Liver (tissue), 9 donors: ENCODE measurements around the gene TSHR. TPM values are rescaled to one million over a fixed set of nuclear protein-coding genes. Genes with fewer than 3 reads are reported as not detected.

Experiments used
- DNase-seq: peaks from one replicate; pipeline ENCODE4 v3.0.0-alpha.2; 2017; ENCODE audit warnings: low spot score
- H3K27ac ChIP-seq, 2 donors: one replicate each; pipeline ENCODE4 v1.7.0; 2013; ENCODE audit warnings: inconsistent platforms in 2 of 2, low read length in 2 of 2, control low read depth in 1 of 2, low read depth in 1 of 2, mild to moderate bottlenecking in 1 of 2
- H3K27me3 ChIP-seq, 4 donors: one replicate each; pipeline versions ENCODE4 v1.6.1 to v1.7.0; 2013; ENCODE audit warnings: low read length in 3 of 4, inconsistent platforms in 1 of 4, mild to moderate bottlenecking in 1 of 4, moderate library complexity in 1 of 4; ENCODE audit not compliant: control insufficient read depth in 4 of 4, insufficient read depth in 4 of 4
- H3K36me3 ChIP-seq, 4 donors: one replicate each; pipeline versions ENCODE4 v1.6.1 to v1.7.0; 2013; ENCODE audit warnings: low read length in 3 of 4, mild to moderate bottlenecking in 3 of 4, low read depth in 1 of 4, moderate library complexity in 1 of 4; ENCODE audit not compliant: control insufficient read depth in 4 of 4, insufficient read depth in 3 of 4
- H3K4me1 ChIP-seq, 4 donors: one replicate each; pipeline versions ENCODE4 v1.6.1 to v1.7.0; 2013; ENCODE audit warnings: low read length in 3 of 4, mild to moderate bottlenecking in 3 of 4, moderate library complexity in 1 of 4; ENCODE audit not compliant: control insufficient read depth in 4 of 4, insufficient read depth in 4 of 4
- H3K4me3 ChIP-seq, 3 donors: one replicate each; pipeline versions ENCODE4 v1.6.1 to v1.7.0; 2013; ENCODE audit warnings: low read length in 3 of 3, control low read depth in 1 of 3, low read depth in 1 of 3, mild to moderate bottlenecking in 1 of 3
- H3K9ac ChIP-seq, 2 donors: one replicate each; pipeline ENCODE4 v1.7.0; 2013; ENCODE audit warnings: low read length in 2 of 2, mild to moderate bottlenecking in 2 of 2, moderate library complexity in 2 of 2, control low read depth in 1 of 2, low read depth in 1 of 2
- H3K9me3 ChIP-seq, 4 donors: one replicate each; pipeline versions ENCODE4 v1.6.1 to v1.7.0; 2013; ENCODE audit warnings: low read length in 3 of 4; ENCODE audit not compliant: control insufficient read depth in 4 of 4
- EGR1 ChIP-seq, 2 donors: IDR thresholded peaks; 2 replicates each; pipeline ENCODE4 v1.6.1; 2016 to 2018; ENCODE audit warnings: antibody characterized with exemption in 2 of 2, low read depth in 2 of 2
- FOXA1 ChIP-seq: IDR thresholded peaks from 2 replicates; pipeline ENCODE4 v1.6.1; 2016; ENCODE audit warnings: antibody characterized with exemption
- FOXA2 ChIP-seq: IDR thresholded peaks from 2 replicates; pipeline ENCODE4 v1.6.1; 2016; ENCODE audit warnings: antibody characterized with exemption
- GABPA ChIP-seq, 2 donors: IDR thresholded peaks in 1 of 2; conservative IDR thresholded peaks in 1 of 2; 2 replicates each; pipeline ENCODE4 v1.6.1; 2016; ENCODE audit warnings: antibody characterized with exemption in 2 of 2, mild to moderate bottlenecking in 1 of 2, moderate library complexity in 1 of 2
- HNF4A ChIP-seq, 2 donors: conservative IDR thresholded peaks; 2 replicates each; pipeline ENCODE4 v1.6.1; 2016; ENCODE audit warnings: antibody characterized with exemption in 2 of 2, mild to moderate bottlenecking in 2 of 2
- HNF4G ChIP-seq: IDR thresholded peaks from 2 replicates; pipeline ENCODE4 v1.6.1; 2016; ENCODE audit warnings: antibody characterized with exemption
- JUND ChIP-seq, 2 donors: IDR thresholded peaks; 2 replicates each; pipeline ENCODE4 v1.6.1; 2016; ENCODE audit warnings: antibody characterized with exemption in 2 of 2
- NR2F2 ChIP-seq: IDR thresholded peaks from 2 replicates; pipeline ENCODE4 v1.6.1; 2016; ENCODE audit warnings: antibody characterized with exemption
- RAD21 ChIP-seq, 2 donors: IDR thresholded peaks; 2 replicates each; pipeline ENCODE4 v1.6.1; 2016; ENCODE audit warnings: antibody characterized with exemption in 2 of 2, mild to moderate bottlenecking in 2 of 2
- RXRA ChIP-seq, 2 donors: IDR thresholded peaks; 2 replicates each; pipeline ENCODE4 v1.6.1; 2017 to 2018; ENCODE audit warnings: antibody characterized with exemption in 2 of 2, mild to moderate bottlenecking in 1 of 2
- SP1 ChIP-seq: IDR thresholded peaks from 2 replicates; pipeline ENCODE4 v1.6.1; 2018; ENCODE audit warnings: antibody characterized with exemption, mild to moderate bottlenecking
- TAF1 ChIP-seq: conservative IDR thresholded peaks from 2 replicates; pipeline ENCODE4 v1.6.1; 2016; ENCODE audit warnings: antibody characterized with exemption, mild to moderate bottlenecking
- YY1 ChIP-seq: IDR thresholded peaks from 2 replicates; pipeline ENCODE4 v1.6.1; 2016; ENCODE audit warnings: antibody characterized with exemption, mild to moderate bottlenecking
- WGBS: extraction: QIAGEN DNeasy Blood & Tissue Kit; methylation state at CpG from one replicate; pipeline ENCODE4 v1.1.7; 2013; 5-methylcytosine and 5-hydroxymethylcytosine counted together
- polyA plus RNA-seq, 2 donors: library from polyadenylated mRNA; stranded (reverse) in 1 of 2; unstranded in 1 of 2; fragments of 200-250 nt in 1 of 2; fragments of >200 nt in 1 of 2; fragmentation: Nextera tagmentation in 1 of 2; extraction: Ambion mirVana in 1 of 2; gene quantifications; one replicate each; pipeline versions ENCODE4 v1.2.1 to v1.2.3, GENCODE V29; 2013 to 2015
- total RNA-seq, 2 donors: library from RNA; depleted of rRNA; stranded (reverse); fragments of >200 nt; gene quantifications; one replicate each; pipeline ENCODE4 v1.2.3, GENCODE V29; 2014
- TF ChIP-seq, protein P1 (sequence below): IDR thresholded peaks from 2 replicates; pipeline ENCODE4 v1.6.1; 2016; ENCODE audit warnings: antibody characterized with exemption
- TF ChIP-seq, protein P2 (sequence below): IDR thresholded peaks from 2 replicates; pipeline ENCODE4 v1.6.1; 2016; ENCODE audit warnings: antibody characterized with exemption, mild to moderate bottlenecking
- TF ChIP-seq, protein P3 (sequence below): fragments of 150-350 bp; IDR thresholded peaks from 2 replicates; pipeline ENCODE4 v1.5.1; 2017; ENCODE audit warnings: improper control_type of control experiment, low read depth, low read length; ENCODE audit not compliant: missing input control
- TF ChIP-seq, protein P4 (sequence below): IDR thresholded peaks from 2 replicates; pipeline ENCODE4 v1.6.1; 2016; ENCODE audit warnings: antibody characterized with exemption
- TF ChIP-seq, protein P5 (sequence below): IDR thresholded peaks from 2 replicates; pipeline ENCODE4 v1.6.1; 2016; ENCODE audit warnings: antibody characterized with exemption
- donor health status: healthy.
- donor health status: healthy.
- donor health status: healthy.
- donor health status: healthy.
- donor health status: healthy.

The TSHR gene
- total and polyA plus RNA-seq, 4 donors = 0.08 to 3.2 TPM; not detected in 2

DNA sequence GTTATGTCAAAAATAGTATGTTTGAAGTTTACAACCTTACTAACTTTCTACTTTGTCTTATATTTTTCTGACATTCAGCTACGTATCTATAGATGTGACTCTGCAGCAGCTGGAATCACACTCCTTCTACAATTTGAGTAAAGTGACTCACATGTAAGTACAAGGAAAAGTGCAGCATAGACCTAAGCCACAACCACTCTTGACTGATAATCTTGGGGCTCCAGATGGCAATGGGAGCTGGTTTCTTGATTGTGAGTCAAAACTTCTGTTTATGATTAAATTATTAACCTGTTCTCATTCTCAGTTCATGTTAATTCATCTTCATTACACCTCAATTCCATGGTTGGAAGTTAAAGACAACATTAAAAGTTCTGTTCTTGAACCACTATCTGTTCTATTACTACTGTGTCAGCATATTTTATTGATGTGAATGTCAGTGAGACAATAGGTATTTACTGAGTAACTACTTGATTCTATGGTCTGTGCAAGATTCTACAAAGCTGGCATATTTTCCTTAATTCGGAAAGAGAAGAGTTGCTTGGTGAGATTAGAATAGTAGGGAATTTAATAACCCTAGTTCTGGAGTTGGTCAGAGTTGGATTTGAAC, 112.9 kb downstream of the TSHR start:
- Histone ChIP-seq H3K27me3 (no peaks in the 10 kb centered on the region), H3K36me3 (no peaks in the 10 kb centered on the region), H3K9ac (no peak overlapping the region), H3K4me3 (no peak overlapping the region), H3K4me1 (peaks cover 0 to under 1% (median 0%) of the 10 kb centered on the region in 4 donors), H3K27ac (no peak overlapping the region), H3K9me3 (peaks cover 0 to 3% (median under 1%) of the 10 kb centered on the region in 4 donors)
- DNase-seq = no peak
- TF ChIP-seq HNF4G (no peak), FOXA2 (no peak), GABPA (IDR thresholded peaks at IDR 0.05 in 1 of 2, conservative IDR thresholded peaks at IDR 0.05 in 1 of 2) (no peak), JUND (IDR thresholded peaks at IDR 0.05) (no peak), NR2F2 (no peak), RAD21 (IDR thresholded peaks at IDR 0.05) (no peak), EGR1 (IDR thresholded peaks at IDR 0.05; ENCODE audit: low read depth in 2 of 2) (no peak), FOXA1 (no peak), SP1 (no peak), YY1 (no peak), TAF1 (no peak), HNF4A (conservative IDR thresholded peaks at IDR 0.05) (no peak), RXRA (IDR thresholded peaks at IDR 0.05) (no peak)
- TF ChIP-seq, protein P1, sequence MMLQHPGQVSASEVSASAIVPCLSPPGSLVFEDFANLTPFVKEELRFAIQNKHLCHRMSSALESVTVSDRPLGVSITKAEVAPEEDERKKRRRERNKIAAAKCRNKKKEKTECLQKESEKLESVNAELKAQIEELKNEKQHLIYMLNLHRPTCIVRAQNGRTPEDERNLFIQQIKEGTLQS = no peak
- TF ChIP-seq, protein P2, sequence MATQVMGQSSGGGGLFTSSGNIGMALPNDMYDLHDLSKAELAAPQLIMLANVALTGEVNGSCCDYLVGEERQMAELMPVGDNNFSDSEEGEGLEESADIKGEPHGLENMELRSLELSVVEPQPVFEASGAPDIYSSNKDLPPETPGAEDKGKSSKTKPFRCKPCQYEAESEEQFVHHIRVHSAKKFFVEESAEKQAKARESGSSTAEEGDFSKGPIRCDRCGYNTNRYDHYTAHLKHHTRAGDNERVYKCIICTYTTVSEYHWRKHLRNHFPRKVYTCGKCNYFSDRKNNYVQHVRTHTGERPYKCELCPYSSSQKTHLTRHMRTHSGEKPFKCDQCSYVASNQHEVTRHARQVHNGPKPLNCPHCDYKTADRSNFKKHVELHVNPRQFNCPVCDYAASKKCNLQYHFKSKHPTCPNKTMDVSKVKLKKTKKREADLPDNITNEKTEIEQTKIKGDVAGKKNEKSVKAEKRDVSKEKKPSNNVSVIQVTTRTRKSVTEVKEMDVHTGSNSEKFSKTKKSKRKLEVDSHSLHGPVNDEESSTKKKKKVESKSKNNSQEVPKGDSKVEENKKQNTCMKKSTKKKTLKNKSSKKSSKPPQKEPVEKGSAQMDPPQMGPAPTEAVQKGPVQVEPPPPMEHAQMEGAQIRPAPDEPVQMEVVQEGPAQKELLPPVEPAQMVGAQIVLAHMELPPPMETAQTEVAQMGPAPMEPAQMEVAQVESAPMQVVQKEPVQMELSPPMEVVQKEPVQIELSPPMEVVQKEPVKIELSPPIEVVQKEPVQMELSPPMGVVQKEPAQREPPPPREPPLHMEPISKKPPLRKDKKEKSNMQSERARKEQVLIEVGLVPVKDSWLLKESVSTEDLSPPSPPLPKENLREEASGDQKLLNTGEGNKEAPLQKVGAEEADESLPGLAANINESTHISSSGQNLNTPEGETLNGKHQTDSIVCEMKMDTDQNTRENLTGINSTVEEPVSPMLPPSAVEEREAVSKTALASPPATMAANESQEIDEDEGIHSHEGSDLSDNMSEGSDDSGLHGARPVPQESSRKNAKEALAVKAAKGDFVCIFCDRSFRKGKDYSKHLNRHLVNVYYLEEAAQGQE = no peak
- TF ChIP-seq, protein P3, sequence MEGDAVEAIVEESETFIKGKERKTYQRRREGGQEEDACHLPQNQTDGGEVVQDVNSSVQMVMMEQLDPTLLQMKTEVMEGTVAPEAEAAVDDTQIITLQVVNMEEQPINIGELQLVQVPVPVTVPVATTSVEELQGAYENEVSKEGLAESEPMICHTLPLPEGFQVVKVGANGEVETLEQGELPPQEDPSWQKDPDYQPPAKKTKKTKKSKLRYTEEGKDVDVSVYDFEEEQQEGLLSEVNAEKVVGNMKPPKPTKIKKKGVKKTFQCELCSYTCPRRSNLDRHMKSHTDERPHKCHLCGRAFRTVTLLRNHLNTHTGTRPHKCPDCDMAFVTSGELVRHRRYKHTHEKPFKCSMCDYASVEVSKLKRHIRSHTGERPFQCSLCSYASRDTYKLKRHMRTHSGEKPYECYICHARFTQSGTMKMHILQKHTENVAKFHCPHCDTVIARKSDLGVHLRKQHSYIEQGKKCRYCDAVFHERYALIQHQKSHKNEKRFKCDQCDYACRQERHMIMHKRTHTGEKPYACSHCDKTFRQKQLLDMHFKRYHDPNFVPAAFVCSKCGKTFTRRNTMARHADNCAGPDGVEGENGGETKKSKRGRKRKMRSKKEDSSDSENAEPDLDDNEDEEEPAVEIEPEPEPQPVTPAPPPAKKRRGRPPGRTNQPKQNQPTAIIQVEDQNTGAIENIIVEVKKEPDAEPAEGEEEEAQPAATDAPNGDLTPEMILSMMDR = no peak
- TF ChIP-seq, protein P4, sequence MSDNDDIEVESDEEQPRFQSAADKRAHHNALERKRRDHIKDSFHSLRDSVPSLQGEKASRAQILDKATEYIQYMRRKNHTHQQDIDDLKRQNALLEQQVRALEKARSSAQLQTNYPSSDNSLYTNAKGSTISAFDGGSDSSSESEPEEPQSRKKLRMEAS = no peak
- TF ChIP-seq, protein P5, sequence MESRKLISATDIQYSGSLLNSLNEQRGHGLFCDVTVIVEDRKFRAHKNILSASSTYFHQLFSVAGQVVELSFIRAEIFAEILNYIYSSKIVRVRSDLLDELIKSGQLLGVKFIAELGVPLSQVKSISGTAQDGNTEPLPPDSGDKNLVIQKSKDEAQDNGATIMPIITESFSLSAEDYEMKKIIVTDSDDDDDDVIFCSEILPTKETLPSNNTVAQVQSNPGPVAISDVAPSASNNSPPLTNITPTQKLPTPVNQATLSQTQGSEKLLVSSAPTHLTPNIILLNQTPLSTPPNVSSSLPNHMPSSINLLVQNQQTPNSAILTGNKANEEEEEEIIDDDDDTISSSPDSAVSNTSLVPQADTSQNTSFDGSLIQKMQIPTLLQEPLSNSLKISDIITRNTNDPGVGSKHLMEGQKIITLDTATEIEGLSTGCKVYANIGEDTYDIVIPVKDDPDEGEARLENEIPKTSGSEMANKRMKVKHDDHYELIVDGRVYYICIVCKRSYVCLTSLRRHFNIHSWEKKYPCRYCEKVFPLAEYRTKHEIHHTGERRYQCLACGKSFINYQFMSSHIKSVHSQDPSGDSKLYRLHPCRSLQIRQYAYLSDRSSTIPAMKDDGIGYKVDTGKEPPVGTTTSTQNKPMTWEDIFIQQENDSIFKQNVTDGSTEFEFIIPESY = no peak
- 92% methylated on average over 2 of the region's 2 CpGs for WGBS
